A673 (cell line): Measurements from ENCODE around the gene SNX7. TPM values are rescaled to one million over a fixed set of nuclear protein-coding genes. Genes with fewer than 3 reads are reported as not detected.

Experiments used
- BruUV-seq: library from RNA; stranded (reverse); fragments of 400-500 nt; replicated peaks from 2 replicates; lab custom pipeline; 2021; lab: Mats Ljungman, UMichigan
- CTCF ChIA-PET: fragments of 300-600 bp; sonication (Branson Sonifier 250); formaldehyde crosslinking; loops from one replicate; lab custom pipeline; 2022; ENCODE audit warnings: antibody characterized with exemption; lab: Charles Lee
- POLR2A ChIA-PET: fragments of 300-600 bp; sonication (Branson Sonifier 250); formaldehyde crosslinking; loops from one replicate; lab custom pipeline; 2022; ENCODE audit warnings: antibody characterized with exemption; ENCODE audit not compliant: low non-redundant PET; lab: Charles Lee
- DNase-seq: peaks from one replicate; pipeline ENCODE4 v3.0.0-alpha.2; 2015; ENCODE audit warnings: low spot score
- H3K27ac ChIP-seq: fragments of 200-600 bp; sonication (generic); 2 replicates; pipeline ENCODE4 v1.5.1; 2016; ENCODE audit warnings: mixed run types, low read depth, mild to moderate bottlenecking, mixed read lengths, antibody characterized with exemption, low read length; ENCODE audit not compliant: poor library complexity, severe bottlenecking
- H3K27me3 ChIP-seq: fragments of 200-600 bp; sonication (generic); replicated peaks from 2 replicates; pipeline ENCODE4 v1.6.1; 2017; ENCODE audit warnings: mixed run types, low read depth, mild to moderate bottlenecking, mixed read lengths, antibody characterized with exemption, low read length; ENCODE audit not compliant: insufficient read depth, poor library complexity
- H3K36me3 ChIP-seq: fragments of 200-600 bp; sonication (generic); 2 replicates; pipeline ENCODE4 v1.6.1; 2016; ENCODE audit warnings: mixed run types, mild to moderate bottlenecking, mixed read lengths, antibody characterized with exemption, low read length; ENCODE audit not compliant: insufficient read depth, poor library complexity, severe bottlenecking
- H3K4me1 ChIP-seq: fragments of 200-600 bp; sonication (generic); 2 replicates; pipeline ENCODE4 v1.6.1; 2017; ENCODE audit warnings: mixed run types, mild to moderate bottlenecking, mixed read lengths, antibody characterized with exemption, low read length; ENCODE audit not compliant: insufficient read depth, poor library complexity, severe bottlenecking
- H3K4me3 ChIP-seq: fragments of 200-600 bp; sonication (generic); 2 replicates; pipeline ENCODE4 v1.5.1; 2016; ENCODE audit warnings: low read depth, mixed run types, mild to moderate bottlenecking, mixed read lengths, low read length; ENCODE audit not compliant: poor library complexity, severe bottlenecking
- H3K9me3 ChIP-seq: fragments of 200-600 bp; sonication (generic); 2 replicates; pipeline ENCODE4 v1.6.1; 2016; ENCODE audit warnings: mixed run types, low read depth, mild to moderate bottlenecking, mixed read lengths, antibody characterized with exemption, low read length; ENCODE audit not compliant: poor library complexity, severe bottlenecking
- EZH2 ChIP-seq: fragments of 200-600 bp; sonication (generic); IDR thresholded peaks from 2 replicates; pipeline ENCODE4 v1.6.1; 2017; ENCODE audit warnings: borderline replicate concordance, low read depth, mild to moderate bottlenecking, mixed read lengths, antibody characterized with exemption, low read length; ENCODE audit not compliant: poor library complexity, severe bottlenecking
- intact Hi-C: fragments of 100-400 bp; cut with micrococcal nuclease; formaldehyde crosslinking; loops from one replicate; pipeline ENCODE4 v1.10.0; 2022; ENCODE audit not compliant: unreplicated experiment
- total RNA-seq: library from RNA; stranded (reverse); gene quantifications from 2 replicates; pipeline ENCODE4 v1.2.3, GENCODE V29; 2021
- TF ChIP-seq, protein P1 (sequence below): fragments of 300-800, 200-600 bp; sonication (generic); conservative IDR thresholded peaks from 2 replicates; pipeline ENCODE4 v1.5.1; 2017; ENCODE audit warnings: low read depth, mild to moderate bottlenecking, antibody characterized with exemption, low read length, moderate library complexity, mixed read lengths

Gene SNX7
- total RNA-seq, 1 experiment from 2014 or later = 4.4 TPM

DNA sequence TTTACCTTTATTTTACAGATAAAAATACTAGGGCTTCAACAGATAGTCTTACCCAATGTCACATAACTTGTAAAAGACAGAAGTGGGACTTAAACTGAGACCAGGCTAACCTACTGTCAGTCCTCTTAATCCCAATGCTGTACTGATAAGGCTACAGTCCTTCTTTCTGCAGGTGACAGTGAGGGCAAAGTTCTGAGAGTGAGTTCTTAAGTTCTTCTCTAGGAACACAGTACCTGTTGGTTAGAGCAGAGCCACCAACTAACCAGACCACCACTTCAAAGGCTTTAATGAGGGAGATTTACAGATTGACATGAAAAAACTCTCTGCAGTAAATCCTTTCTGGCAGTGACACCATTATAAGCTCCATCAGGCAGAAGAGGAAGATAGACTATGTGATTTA, 74.2 kb downstream of the SNX7 start:
- POLR2A ChIA-PET = no interaction called here

DNA sequence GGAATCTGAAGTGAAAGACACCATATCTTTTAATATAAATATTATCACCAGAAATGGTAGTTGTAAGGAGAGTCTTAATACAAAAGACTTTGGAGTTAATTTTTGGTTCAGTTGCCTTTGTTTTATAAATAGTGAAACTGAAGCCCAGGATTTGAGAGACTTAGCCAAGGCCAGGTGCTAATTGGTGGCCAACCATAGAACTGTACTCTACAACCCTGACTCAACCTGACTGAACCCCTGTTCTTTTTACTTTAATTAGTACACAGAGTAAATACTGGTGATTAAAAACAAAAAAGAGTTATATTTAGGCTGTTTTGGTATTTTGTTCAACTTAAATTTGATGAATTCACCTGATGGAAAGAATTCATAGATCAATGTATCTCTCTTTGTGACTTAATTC, 76.3 kb downstream of the SNX7 start:
- no peak for TF ChIP-seq EZH2
- TF ChIP-seq, protein P1, sequence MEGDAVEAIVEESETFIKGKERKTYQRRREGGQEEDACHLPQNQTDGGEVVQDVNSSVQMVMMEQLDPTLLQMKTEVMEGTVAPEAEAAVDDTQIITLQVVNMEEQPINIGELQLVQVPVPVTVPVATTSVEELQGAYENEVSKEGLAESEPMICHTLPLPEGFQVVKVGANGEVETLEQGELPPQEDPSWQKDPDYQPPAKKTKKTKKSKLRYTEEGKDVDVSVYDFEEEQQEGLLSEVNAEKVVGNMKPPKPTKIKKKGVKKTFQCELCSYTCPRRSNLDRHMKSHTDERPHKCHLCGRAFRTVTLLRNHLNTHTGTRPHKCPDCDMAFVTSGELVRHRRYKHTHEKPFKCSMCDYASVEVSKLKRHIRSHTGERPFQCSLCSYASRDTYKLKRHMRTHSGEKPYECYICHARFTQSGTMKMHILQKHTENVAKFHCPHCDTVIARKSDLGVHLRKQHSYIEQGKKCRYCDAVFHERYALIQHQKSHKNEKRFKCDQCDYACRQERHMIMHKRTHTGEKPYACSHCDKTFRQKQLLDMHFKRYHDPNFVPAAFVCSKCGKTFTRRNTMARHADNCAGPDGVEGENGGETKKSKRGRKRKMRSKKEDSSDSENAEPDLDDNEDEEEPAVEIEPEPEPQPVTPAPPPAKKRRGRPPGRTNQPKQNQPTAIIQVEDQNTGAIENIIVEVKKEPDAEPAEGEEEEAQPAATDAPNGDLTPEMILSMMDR = no peak
- no peaks in the 10 kb centered on the region for H3K27me3 ChIP-seq
- no peak overlapping the region for H3K4me3 ChIP-seq
- H3K4me1 ChIP-seq = no peaks in the 10 kb centered on the region
- no peaks in the 10 kb centered on the region for H3K9me3 ChIP-seq
- intact Hi-C loops = no loop called here
- ChIA-PET CTCF (interaction anchor here (0.6 kb wide), 1 partner anchor 10 kb away, joined by 11 read pairs; no protein-coding TSS in a partner anchor), POLR2A (no interaction called here)
- no peaks in the 10 kb centered on the region for H3K36me3 ChIP-seq
- DNase-seq = no peak
- no TSS peak for BruUV-seq
- no peak overlapping the region for H3K27ac ChIP-seq

More for the DNA sequence above, 74.2 kb downstream of the SNX7 start:
- intact Hi-C loops = no loop called here
- H3K4me3 ChIP-seq = no peak overlapping the region
- no peak for TF ChIP-seq EZH2
- TF ChIP-seq, protein P1 = no peak
- H3K27me3 ChIP-seq = no peaks in the 10 kb centered on the region
- H3K9me3 ChIP-seq = no peaks in the 10 kb centered on the region
- CTCF ChIA-PET = no interaction called here
- no peak for DNase-seq
- no peaks in the 10 kb centered on the region for H3K36me3 ChIP-seq
- H3K27ac ChIP-seq = no peak overlapping the region
- H3K4me1 ChIP-seq = no peaks in the 10 kb centered on the region
- BruUV-seq = no TSS peak

DNA sequence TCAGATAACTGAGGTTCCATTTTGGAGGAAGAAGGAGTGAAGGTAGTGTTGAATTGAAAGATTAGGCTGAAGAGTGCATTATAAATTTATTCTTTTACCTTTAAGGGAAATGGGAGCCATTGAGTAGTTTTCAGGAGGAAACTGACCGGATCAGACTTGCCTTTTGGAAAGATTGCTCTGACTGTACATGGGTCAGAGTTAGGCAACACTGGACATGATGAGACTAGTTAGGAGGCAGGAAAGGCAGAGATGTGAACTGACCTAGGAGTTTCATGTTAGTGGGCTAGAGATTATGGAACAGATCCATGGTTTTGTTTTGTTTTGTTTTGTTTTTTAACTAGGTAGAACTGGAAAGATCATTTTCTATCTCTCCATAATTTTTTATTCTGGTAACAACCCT, 78.2 kb downstream of the SNX7 start:
- Histone ChIP-seq H3K9me3 (no peaks in the 10 kb centered on the region), H3K36me3 (no peaks in the 10 kb centered on the region), H3K27me3 (no peaks in the 10 kb centered on the region), H3K4me3 (no peak overlapping the region), H3K4me1 (no peaks in the 10 kb centered on the region), H3K27ac (no peak overlapping the region)
- ChIA-PET CTCF (no interaction called here), POLR2A (no interaction called here)
- intact Hi-C loops = no loop called here
- no peak for DNase-seq
- no TSS peak for BruUV-seq
- TF ChIP-seq, protein P1 = no peak
- TF ChIP-seq EZH2 = no peak
